A673 (cell line): ENCODE results near the gene PAPSS2. TPM values are rescaled to one million over a fixed set of nuclear protein-coding genes. Genes with fewer than 3 reads are reported as not detected.

Experiments used
- BruUV-seq: library from RNA; stranded (reverse); fragments of 400-500 nt; replicated peaks from 2 replicates; lab custom pipeline; 2021; lab: Mats Ljungman, UMichigan
- CTCF ChIA-PET: fragments of 300-600 bp; sonication (Branson Sonifier 250); formaldehyde crosslinking; loops from one replicate; lab custom pipeline; 2022; ENCODE audit warnings: antibody characterized with exemption; lab: Charles Lee
- POLR2A ChIA-PET: fragments of 300-600 bp; sonication (Branson Sonifier 250); formaldehyde crosslinking; loops from one replicate; lab custom pipeline; 2022; ENCODE audit warnings: antibody characterized with exemption; ENCODE audit not compliant: low non-redundant PET; lab: Charles Lee
- DNase-seq: peaks from one replicate; pipeline ENCODE4 v3.0.0-alpha.2; 2015; ENCODE audit warnings: low spot score
- H3K27ac ChIP-seq: fragments of 200-600 bp; sonication (generic); 2 replicates; pipeline ENCODE4 v1.5.1; 2016; ENCODE audit warnings: mixed run types, low read depth, mild to moderate bottlenecking, mixed read lengths, antibody characterized with exemption, low read length; ENCODE audit not compliant: poor library complexity, severe bottlenecking
- H3K27me3 ChIP-seq: fragments of 200-600 bp; sonication (generic); replicated peaks from 2 replicates; pipeline ENCODE4 v1.6.1; 2017; ENCODE audit warnings: mixed run types, low read depth, mild to moderate bottlenecking, mixed read lengths, antibody characterized with exemption, low read length; ENCODE audit not compliant: insufficient read depth, poor library complexity
- H3K36me3 ChIP-seq: fragments of 200-600 bp; sonication (generic); 2 replicates; pipeline ENCODE4 v1.6.1; 2016; ENCODE audit warnings: mixed run types, mild to moderate bottlenecking, mixed read lengths, antibody characterized with exemption, low read length; ENCODE audit not compliant: insufficient read depth, poor library complexity, severe bottlenecking
- H3K4me1 ChIP-seq: fragments of 200-600 bp; sonication (generic); 2 replicates; pipeline ENCODE4 v1.6.1; 2017; ENCODE audit warnings: mixed run types, mild to moderate bottlenecking, mixed read lengths, antibody characterized with exemption, low read length; ENCODE audit not compliant: insufficient read depth, poor library complexity, severe bottlenecking
- H3K4me3 ChIP-seq: fragments of 200-600 bp; sonication (generic); 2 replicates; pipeline ENCODE4 v1.5.1; 2016; ENCODE audit warnings: low read depth, mixed run types, mild to moderate bottlenecking, mixed read lengths, low read length; ENCODE audit not compliant: poor library complexity, severe bottlenecking
- H3K9me3 ChIP-seq: fragments of 200-600 bp; sonication (generic); 2 replicates; pipeline ENCODE4 v1.6.1; 2016; ENCODE audit warnings: mixed run types, low read depth, mild to moderate bottlenecking, mixed read lengths, antibody characterized with exemption, low read length; ENCODE audit not compliant: poor library complexity, severe bottlenecking
- CTCF ChIP-seq: fragments of 300-800, 200-600 bp; sonication (generic); conservative IDR thresholded peaks from 2 replicates; pipeline ENCODE4 v1.5.1; 2017; ENCODE audit warnings: low read depth, mild to moderate bottlenecking, antibody characterized with exemption, low read length, moderate library complexity, mixed read lengths
- EZH2 ChIP-seq: fragments of 200-600 bp; sonication (generic); IDR thresholded peaks from 2 replicates; pipeline ENCODE4 v1.6.1; 2017; ENCODE audit warnings: borderline replicate concordance, low read depth, mild to moderate bottlenecking, mixed read lengths, antibody characterized with exemption, low read length; ENCODE audit not compliant: poor library complexity, severe bottlenecking
- intact Hi-C: fragments of 100-400 bp; cut with micrococcal nuclease; formaldehyde crosslinking; loops from one replicate; pipeline ENCODE4 v1.10.0; 2022; ENCODE audit not compliant: unreplicated experiment
- total RNA-seq: library from RNA; stranded (reverse); gene quantifications from 2 replicates; pipeline ENCODE4 v1.2.3, GENCODE V29; 2021

PAPSS2 gene
- total RNA-seq, 1 experiment from 2014 or later: 14.0 TPM

DNA sequence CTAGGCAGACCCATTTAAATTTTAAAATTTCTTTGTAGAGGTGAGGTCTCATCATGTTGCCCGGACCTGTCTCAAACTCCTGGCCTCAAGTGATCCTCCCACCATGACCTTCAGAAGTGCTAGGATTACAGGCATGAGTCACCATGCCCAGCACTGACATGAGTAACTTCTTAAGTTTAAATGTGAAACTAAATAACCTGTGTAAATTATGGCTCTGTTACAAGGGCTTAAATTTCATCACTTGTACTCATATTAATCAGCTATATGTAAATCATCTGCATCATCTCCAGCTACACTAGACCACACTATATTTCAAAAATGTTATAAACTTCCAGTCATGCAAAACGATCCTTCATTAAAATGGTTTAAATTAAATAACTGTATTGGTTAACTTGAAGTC is 102.2 kb downstream of the PAPSS2 start:
- ChIA-PET POLR2A (no interaction called here), CTCF (no interaction called here)
- BruUV-seq: no TSS peak
- DNase-seq: peak; percentile 30
- Histone ChIP-seq H3K27me3 (no peaks in the 10 kb centered on the region), H3K9me3 (no peaks in the 10 kb centered on the region), H3K4me1 (peaks cover 5% of the 10 kb centered on the region), H3K36me3 (no peaks in the 10 kb centered on the region), H3K4me3 (no peak overlapping the region), H3K27ac (no peak overlapping the region)
- intact Hi-C loops: no loop called here
- no peak for TF ChIP-seq EZH2
- TF ChIP-seq CTCF: no peak

GRCh38 chr10:87763086-87763861 is 103.6 kb downstream of the PAPSS2 start:
- POLR2A ChIA-PET: no interaction called here
- no peaks in the 10 kb centered on the region for H3K27me3 ChIP-seq
- intact Hi-C loops: no loop called here

More at GRCh38 chr10:87763086-87763861, 103.6 kb downstream of the PAPSS2 start:
- Histone ChIP-seq H3K27ac (no peak overlapping the region), H3K36me3 (no peaks in the 10 kb centered on the region), H3K4me3 (no peak overlapping the region), H3K4me1 (peaks cover 19% of the 10 kb centered on the region), H3K9me3 (no peaks in the 10 kb centered on the region)
- no peak for DNase-seq
- BruUV-seq: no TSS peak
- TF ChIP-seq EZH2: no peak
- TF ChIP-seq CTCF: no peak
- CTCF ChIA-PET: interaction anchor here (0.7 kb wide), 1 partner anchor 13 kb away, joined by 4 read pairs; no protein-coding TSS in a partner anchor
